ENCODE results near the gene PRKCQ. TPM values are rescaled to one million over a fixed set of nuclear protein-coding genes. Genes with fewer than 3 reads are reported as not detected.

PRKCQ gene
- total RNA-seq, 1 experiment from 2014 or later = 9.8 TPM

- in situ Hi-C loops (cut with HindIII; ENCODE audit: low pct_unique_long_range_greater_than_20kb, low sequenced_read_pairs) = no loop called here
- no peak for DNase-seq (ENCODE audit: low read depth)
Measured at GRCh38 chr10:6407034-6407721, 172.9 kb downstream of the PRKCQ start.

GRCh38 chr10:6406220-6407033 is 173.6 kb downstream of the PRKCQ start:
- in situ Hi-C loops (cut with HindIII; ENCODE audit: low pct_unique_long_range_greater_than_20kb, low sequenced_read_pairs) = no loop called here
- no peak for DNase-seq (ENCODE audit: low read depth)

- in situ Hi-C loops (cut with HindIII; ENCODE audit: low pct_unique_long_range_greater_than_20kb, low sequenced_read_pairs) = no loop called here
- DNase-seq (ENCODE audit: low read depth) = no peak
Measured at GRCh38 chr10:6405713-6406112, 174.4 kb downstream of the PRKCQ start.

GRCh38 chr10:6404127-6405072 is 175.7 kb downstream of the PRKCQ start:
- in situ Hi-C loops (cut with HindIII; ENCODE audit: low pct_unique_long_range_greater_than_20kb, low sequenced_read_pairs) = no loop called here
- no peak for DNase-seq (ENCODE audit: low read depth)

- in situ Hi-C loops (cut with HindIII; ENCODE audit: low pct_unique_long_range_greater_than_20kb, low sequenced_read_pairs) = no loop called here
Measured at GRCh38 chr10:6402960-6403359, 177.1 kb downstream of the PRKCQ start.

GRCh38 chr10:6402349-6402709 is 177.7 kb downstream of the PRKCQ start:
- in situ Hi-C loops (cut with HindIII; ENCODE audit: low pct_unique_long_range_greater_than_20kb, low sequenced_read_pairs) = no loop called here
- no peak for DNase-seq (ENCODE audit: low read depth)

More at GRCh38 chr10:6402960-6403359, 177.1 kb downstream of the PRKCQ start:
- no peak for DNase-seq (ENCODE audit: low read depth)

- in situ Hi-C loops (cut with HindIII; ENCODE audit: low pct_unique_long_range_greater_than_20kb, low sequenced_read_pairs) = no loop called here
Measured at GRCh38 chr10:6401558-6402348, 178.3 kb downstream of the PRKCQ start.

GRCh38 chr10:6400821-6401465 is 179.1 kb downstream of the PRKCQ start:
- in situ Hi-C loops (cut with HindIII; ENCODE audit: low pct_unique_long_range_greater_than_20kb, low sequenced_read_pairs) = no loop called here
- DNase-seq (ENCODE audit: low read depth) = no peak

More at GRCh38 chr10:6401558-6402348, 178.3 kb downstream of the PRKCQ start:
- peak; percentile 93 for DNase-seq (ENCODE audit: low read depth)

- no peak for DNase-seq (ENCODE audit: low read depth)
- in situ Hi-C loops (cut with HindIII; ENCODE audit: low pct_unique_long_range_greater_than_20kb, low sequenced_read_pairs) = no loop called here
Measured at GRCh38 chr10:6400331-6400730, 179.7 kb downstream of the PRKCQ start.

- DNase-seq (ENCODE audit: low read depth) = no peak
- in situ Hi-C loops (cut with HindIII; ENCODE audit: low pct_unique_long_range_greater_than_20kb, low sequenced_read_pairs) = loop anchor here (25.0 kb wide), 1 partner anchor 313 kb away; the partner anchor contains the start of gene RBM17
Measured at GRCh38 chr10:6399879-6400278, 180.2 kb downstream of the PRKCQ start.

GRCh38 chr10:6399231-6399741 is 180.8 kb downstream of the PRKCQ start:
- in situ Hi-C loops (cut with HindIII; ENCODE audit: low pct_unique_long_range_greater_than_20kb, low sequenced_read_pairs) = loop anchor here (25.0 kb wide), 1 partner anchor 312 kb away; the partner anchor contains the start of gene RBM17
- peak; percentile 89 for DNase-seq (ENCODE audit: low read depth)

GRCh38 chr10:6398399-6398798 is 181.7 kb downstream of the PRKCQ start:
- in situ Hi-C loops (cut with HindIII; ENCODE audit: low pct_unique_long_range_greater_than_20kb, low sequenced_read_pairs) = loop anchor here (25.0 kb wide), 1 partner anchor 311 kb away; the partner anchor contains the start of gene RBM17
- DNase-seq (ENCODE audit: low read depth) = no peak

GRCh38 chr10:6396652-6397051 is 183.4 kb downstream of the PRKCQ start:
- in situ Hi-C loops (cut with HindIII; ENCODE audit: low pct_unique_long_range_greater_than_20kb, low sequenced_read_pairs) = loop anchor here (25.0 kb wide), 1 partner anchor 309 kb away; the partner anchor contains the start of gene RBM17
- DNase-seq (ENCODE audit: low read depth) = no peak

- DNase-seq (ENCODE audit: low read depth) = no peak
- in situ Hi-C loops (cut with HindIII; ENCODE audit: low pct_unique_long_range_greater_than_20kb, low sequenced_read_pairs) = loop anchor here (25.0 kb wide), 1 partner anchor 309 kb away; the partner anchor contains the start of gene RBM17
Measured at GRCh38 chr10:6396226-6396625, 183.8 kb downstream of the PRKCQ start.

GRCh38 chr10:6395606-6396005 is 184.5 kb downstream of the PRKCQ start:
- no peak for DNase-seq (ENCODE audit: low read depth)
- in situ Hi-C loops (cut with HindIII; ENCODE audit: low pct_unique_long_range_greater_than_20kb, low sequenced_read_pairs) = loop anchor here (25.0 kb wide), 1 partner anchor 308 kb away; the partner anchor contains the start of gene RBM17

- in situ Hi-C loops (cut with HindIII; ENCODE audit: low pct_unique_long_range_greater_than_20kb, low sequenced_read_pairs) = loop anchor here (25.0 kb wide), 1 partner anchor 307 kb away; the partner anchor contains the start of gene RBM17
Measured at GRCh38 chr10:6394084-6394483, 186.0 kb downstream of the PRKCQ start.

GRCh38 chr10:6393168-6393567 is 186.9 kb downstream of the PRKCQ start:
- no peak for DNase-seq (ENCODE audit: low read depth)
- in situ Hi-C loops (cut with HindIII; ENCODE audit: low pct_unique_long_range_greater_than_20kb, low sequenced_read_pairs) = loop anchor here (25.0 kb wide), 1 partner anchor 306 kb away; the partner anchor contains the start of gene RBM17

More at GRCh38 chr10:6394084-6394483, 186.0 kb downstream of the PRKCQ start:
- DNase-seq (ENCODE audit: low read depth) = no peak
